ENCODE measurements around the gene ZBTB25. TPM values are rescaled to one million over a fixed set of nuclear protein-coding genes. Genes with fewer than 3 reads are reported as not detected.
A peak's percentile ranks its signal among the peaks of the same experiment; 100 is the strongest.

The ZBTB25 gene
- total and polyA plus RNA-seq, 2 donors from 2014 or later: 4.3 to 17.8 TPM

DNA sequence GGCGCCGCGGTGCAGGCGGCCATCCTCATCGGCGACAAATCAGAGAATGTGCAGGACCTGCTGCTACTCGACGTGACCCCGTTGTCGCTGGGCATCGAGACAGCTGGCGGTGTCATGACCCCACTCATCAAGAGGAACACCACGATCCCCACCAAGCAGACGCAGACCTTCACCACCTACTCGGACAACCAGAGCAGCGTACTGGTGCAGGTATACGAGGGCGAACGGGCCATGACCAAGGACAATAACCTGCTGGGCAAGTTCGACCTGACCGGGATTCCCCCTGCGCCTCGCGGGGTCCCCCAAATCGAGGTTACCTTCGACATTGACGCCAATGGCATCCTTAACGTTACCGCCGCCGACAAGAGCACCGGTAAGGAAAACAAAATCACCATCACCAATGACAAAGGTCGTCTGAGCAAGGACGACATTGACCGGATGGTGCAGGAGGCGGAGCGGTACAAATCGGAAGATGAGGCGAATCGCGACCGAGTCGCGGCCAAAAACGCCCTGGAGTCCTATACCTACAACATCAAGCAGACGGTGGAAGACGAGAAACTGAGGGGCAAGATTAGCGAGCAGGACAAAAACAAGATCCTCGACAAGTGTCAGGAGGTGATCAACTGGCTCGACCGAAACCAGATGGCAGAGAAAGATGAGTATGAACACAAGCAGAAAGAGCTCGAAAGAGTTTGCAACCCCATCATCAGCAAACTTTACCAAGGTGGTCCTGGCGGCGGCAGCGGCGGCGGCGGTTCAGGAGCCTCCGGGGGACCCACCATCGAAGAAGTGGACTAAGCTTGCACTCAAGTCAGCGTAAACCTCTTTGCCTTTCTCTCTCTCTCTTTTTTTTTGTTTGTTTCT is 38.6 kb upstream of the ZBTB25 start:
- Histone ChIP-seq H3K9ac (ENCODE audit: low read length in 3 of 3) (peak overlapping the region in 2 of 3 donors; percentile 48 to 60), H3K4me3 (ENCODE audit: low read length in 3 of 3) (peak overlapping the region; percentile 47 to 76 (median 74)), H3K4me1 (ENCODE audit: control insufficient read depth in 2 of 3, insufficient read depth in 2 of 3, low read depth in 1 of 3, low read length in 3 of 3) (peaks cover 0 to 6% (median 2%) of the 10 kb centered on the region in 3 donors), H3K27me3 (ENCODE audit: control insufficient read depth, insufficient read depth, low read length) (peaks cover 18% of the 10 kb centered on the region), H3K36me3 (ENCODE audit: control insufficient read depth in 2 of 3, insufficient read depth in 3 of 3, low read length in 3 of 3) (no peaks in the 10 kb centered on the region), H3K27ac (ENCODE audit: low read depth in 2 of 2, low read length in 2 of 2) (peak overlapping the region; percentile 20 to 61), H3K9me3 (ENCODE audit: control insufficient read depth in 2 of 3, insufficient read depth in 1 of 3, low read length in 3 of 3) (peaks cover 0 to 5% (median 0%) of the 10 kb centered on the region in 3 donors)
- TF ChIP-seq, protein P1, sequence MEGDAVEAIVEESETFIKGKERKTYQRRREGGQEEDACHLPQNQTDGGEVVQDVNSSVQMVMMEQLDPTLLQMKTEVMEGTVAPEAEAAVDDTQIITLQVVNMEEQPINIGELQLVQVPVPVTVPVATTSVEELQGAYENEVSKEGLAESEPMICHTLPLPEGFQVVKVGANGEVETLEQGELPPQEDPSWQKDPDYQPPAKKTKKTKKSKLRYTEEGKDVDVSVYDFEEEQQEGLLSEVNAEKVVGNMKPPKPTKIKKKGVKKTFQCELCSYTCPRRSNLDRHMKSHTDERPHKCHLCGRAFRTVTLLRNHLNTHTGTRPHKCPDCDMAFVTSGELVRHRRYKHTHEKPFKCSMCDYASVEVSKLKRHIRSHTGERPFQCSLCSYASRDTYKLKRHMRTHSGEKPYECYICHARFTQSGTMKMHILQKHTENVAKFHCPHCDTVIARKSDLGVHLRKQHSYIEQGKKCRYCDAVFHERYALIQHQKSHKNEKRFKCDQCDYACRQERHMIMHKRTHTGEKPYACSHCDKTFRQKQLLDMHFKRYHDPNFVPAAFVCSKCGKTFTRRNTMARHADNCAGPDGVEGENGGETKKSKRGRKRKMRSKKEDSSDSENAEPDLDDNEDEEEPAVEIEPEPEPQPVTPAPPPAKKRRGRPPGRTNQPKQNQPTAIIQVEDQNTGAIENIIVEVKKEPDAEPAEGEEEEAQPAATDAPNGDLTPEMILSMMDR (IDR thresholded peaks at IDR 0.05; ENCODE audit: borderline replicate concordance, extremely low read depth, insufficient read depth): no peak
- FAIRE-seq (no peak), DNase-seq (peak in 4 of 5 donors; percentile 43 to 79 (median 54))
- intact Hi-C loops (cut with DNase I): no loop called here

GRCh38 chr14:64541261-64541971 is 37.8 kb upstream of the ZBTB25 start:
- intact Hi-C loops (cut with DNase I): no loop called here
- TF ChIP-seq, protein P1 (IDR thresholded peaks at IDR 0.05; ENCODE audit: borderline replicate concordance, extremely low read depth, insufficient read depth): no peak
- Histone ChIP-seq H3K36me3 (ENCODE audit: control insufficient read depth in 2 of 3, insufficient read depth in 3 of 3, low read length in 3 of 3) (no peaks in the 10 kb centered on the region), H3K27me3 (ENCODE audit: control insufficient read depth, insufficient read depth, low read length) (peaks cover 18% of the 10 kb centered on the region), H3K9ac (ENCODE audit: low read length in 3 of 3) (peak overlapping the region in 1 of 3 donors; percentile 60), H3K4me1 (ENCODE audit: control insufficient read depth in 2 of 3, insufficient read depth in 2 of 3, low read depth in 1 of 3, low read length in 3 of 3) (peaks cover 0 to 6% (median 2%) of the 10 kb centered on the region in 3 donors), H3K4me3 (ENCODE audit: low read length in 3 of 3) (peak overlapping the region; percentile 69 to 76 (median 74)), H3K27ac (ENCODE audit: low read depth in 2 of 2, low read length in 2 of 2) (peak overlapping the region in 1 of 2 donors; percentile 73), H3K9me3 (ENCODE audit: control insufficient read depth in 2 of 3, insufficient read depth in 1 of 3, low read length in 3 of 3) (peaks cover 0 to 5% (median 0%) of the 10 kb centered on the region in 3 donors)
- FAIRE-seq (no peak), DNase-seq (peak; percentile 50 to 86 (median 68))

GRCh38 chr14:64540208-64541202 is 36.9 kb upstream of the ZBTB25 start, which contains the start of gene HSPA2:
Gene HSPA2 (plus strand): TSS chr14:64540741. CDS start chr14:64540850, 109 bp downstream.
- TF ChIP-seq, protein P1 (IDR thresholded peaks at IDR 0.05; ENCODE audit: borderline replicate concordance, extremely low read depth, insufficient read depth): peak; percentile 86
- H3K27me3 ChIP-seq (ENCODE audit: control insufficient read depth, insufficient read depth, low read length): peaks cover 18% of the 10 kb centered on the region
- FAIRE-seq (peak; percentile 99), DNase-seq (peak; percentile 100)
- H3K36me3 ChIP-seq (ENCODE audit: control insufficient read depth in 2 of 3, insufficient read depth in 3 of 3, low read length in 3 of 3): no peaks in the 10 kb centered on the region
- H3K4me3 ChIP-seq (ENCODE audit: low read length in 3 of 3): peak within 1 kb of the TSS; percentile 76 to 82 (median 80)
- H3K9ac ChIP-seq (ENCODE audit: low read length in 3 of 3): peak within 1 kb of the TSS; percentile 37 to 77 (median 61)
- peak within 1 kb of the TSS; percentile 79 to 83 for H3K27ac ChIP-seq (ENCODE audit: low read depth in 2 of 2, low read length in 2 of 2)
- intact Hi-C loops (cut with DNase I): no loop called here
- peaks cover 0 to 6% (median 2%) of the 10 kb centered on the region in 3 donors for H3K4me1 ChIP-seq (ENCODE audit: control insufficient read depth in 2 of 3, insufficient read depth in 2 of 3, low read depth in 1 of 3, low read length in 3 of 3)
- peaks cover 0 to 5% (median 0%) of the 10 kb centered on the region in 3 donors for H3K9me3 ChIP-seq (ENCODE audit: control insufficient read depth in 2 of 3, insufficient read depth in 1 of 3, low read length in 3 of 3)

Data from kidney (tissue), 14 donors.